Measurements from ENCODE around the gene THAP8. TPM values are rescaled to one million over a fixed set of nuclear protein-coding genes. Genes with fewer than 3 reads are reported as not detected.

Gene THAP8
- total and polyA plus RNA-seq, 2 of the 13 experiments (the other 11 are each of a cell fraction or from before 2014, with no cell fraction given): 1.7 to 3.7 TPM

- no peak for DNase-seq (ENCODE audit: low spot score)
- intact Hi-C loops (cut with micrococcal nuclease; ENCODE audit: unreplicated experiment) (no loop called here), in situ Hi-C loops (cut with HindIII; ENCODE audit: extremely low pct_ligation_motif_present, low pct_unique_long_range_greater_than_20kb) (no loop called here)
- H3K9me3 ChIP-seq (ENCODE audit: low read length): no peaks in the 10 kb centered on the region
- H3K79me2 ChIP-seq (ENCODE audit: insufficient read depth, low read length): no peaks in the 10 kb centered on the region
- no peak overlapping the region for H3K27ac ChIP-seq (ENCODE audit: extremely low read length, insufficient read depth, low read length)
- peaks cover 0 to 35% of the 10 kb centered on the region in 2 experiments; a peak in 4 of 5 replicates for H3K27me3 ChIP-seq (ENCODE audit: control insufficient read depth in 1 of 2, insufficient read depth in 2 of 2, low read length in 2 of 2)
- TF ChIP-seq TBX2 (CRISPR knock-in tag; IDR thresholded peaks at IDR 0.05; ENCODE audit: borderline replicate concordance) (0 out of 2 replicates have a peak, but pooled peaks have one; percentile 9), CREM (IDR thresholded peaks at IDR 0.05) (no peak), CREM (CRISPR knock-in tag; IDR thresholded peaks at IDR 0.05) (no peak), ZNF704 (CRISPR knock-in tag; IDR thresholded peaks at IDR 0.05; ENCODE audit: borderline replicate concordance) (no peak), PCBP2 (optimal IDR thresholded peaks at IDR 0.05; ENCODE audit: low read depth, low read length, poor library complexity, severe bottlenecking) (no peak)
- TF ChIP-seq, protein P1, sequence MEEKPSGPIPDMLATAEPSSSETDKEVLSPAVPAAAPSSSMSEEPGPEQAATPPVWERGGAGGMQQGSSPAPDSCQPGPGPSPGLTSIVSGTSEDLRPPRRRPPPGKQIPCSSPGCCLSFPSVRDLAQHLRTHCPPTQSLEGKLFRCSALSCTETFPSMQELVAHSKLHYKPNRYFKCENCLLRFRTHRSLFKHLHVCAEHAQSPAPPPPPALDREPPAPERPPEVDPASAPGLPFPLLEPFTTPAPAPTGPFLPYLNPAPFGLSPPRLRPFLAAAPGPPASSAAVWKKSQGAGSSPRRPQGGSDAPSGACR (CRISPR knock-in tag; IDR thresholded peaks at IDR 0.05): no peak
- CTCF ChIA-PET (ENCODE audit: low intra/inter-chr PET ratio, low total read pairs): no interaction called here
- peak overlapping the region; percentile 35 to 62 (median 47); a peak in 4 of 6 replicates for H3K4me3 ChIP-seq (replicated peaks in 1 of 3; ENCODE audit: insufficient read depth in 1 of 3, low read depth in 2 of 3, low read length in 3 of 3)
- POLR2A ChIA-PET: no interaction called here
- H3K4me1 ChIP-seq (ENCODE audit: insufficient read depth, low read length): peaks cover 21% of the 10 kb centered on the region
- H3K36me3 ChIP-seq (replicated peaks in 1 of 2; ENCODE audit: control insufficient read depth in 1 of 2, insufficient read depth in 2 of 2, low read length in 2 of 2): no peaks in the 10 kb centered on the region
- H3K9ac ChIP-seq (ENCODE audit: insufficient read depth, low read depth, low read length): no peak overlapping the region
- ATAC-seq: no peak
- H2AFZ ChIP-seq (ENCODE audit: low read length): no peak overlapping the region
- WGBS (ENCODE audit: low lambda C conversion rate): 7% methylated on average over 8 of the region's 8 CpGs
- no peak for FAIRE-seq
- peak overlapping the region; percentile 57; the same call in 1 of the 2 replicates for H3K4me2 ChIP-seq (ENCODE audit: low read depth, low read length)
- no TSS peak for BruUV-seq (replicated peaks)
- no peaks in the 10 kb centered on the region for H4K20me1 ChIP-seq (ENCODE audit: insufficient read depth, low read length)
These were observed 66.6 kb downstream of the THAP8 start for GRCh38 chr19:35987571-35987896.
